Lower leg skin (tissue), 3 donors: ENCODE measurements around the gene TAF11L7.
"Not testable (repeated sequence)": the region's sequence is repeated elsewhere in the genome, so short reads cannot be mapped to it uniquely, and the experiment has no call there.

Experiments
- POLR2A ChIP-seq, 2 donors: fragments of 450-650 bp; IDR thresholded peaks; one replicate each; pipeline ENCODE4 v1.6.1; 2016 to 2017; ENCODE audit warnings: antibody characterized with exemption in 2 of 2, mild to moderate bottlenecking in 1 of 2, moderate library complexity in 1 of 2
- TF ChIP-seq, protein P1 (sequence below), 3 donors: fragments of 450-650 bp; IDR thresholded peaks; one replicate each; pipeline ENCODE4 v1.5.1; 2016; ENCODE audit warnings: antibody characterized with exemption in 3 of 3, mild to moderate bottlenecking in 3 of 3, moderate library complexity in 2 of 3

GRCh38 chr5:17597728-17598127 is 12.2 kb upstream of the TAF11L7 start, which contains the start of gene TAF11L10:
- TF ChIP-seq, protein P1, sequence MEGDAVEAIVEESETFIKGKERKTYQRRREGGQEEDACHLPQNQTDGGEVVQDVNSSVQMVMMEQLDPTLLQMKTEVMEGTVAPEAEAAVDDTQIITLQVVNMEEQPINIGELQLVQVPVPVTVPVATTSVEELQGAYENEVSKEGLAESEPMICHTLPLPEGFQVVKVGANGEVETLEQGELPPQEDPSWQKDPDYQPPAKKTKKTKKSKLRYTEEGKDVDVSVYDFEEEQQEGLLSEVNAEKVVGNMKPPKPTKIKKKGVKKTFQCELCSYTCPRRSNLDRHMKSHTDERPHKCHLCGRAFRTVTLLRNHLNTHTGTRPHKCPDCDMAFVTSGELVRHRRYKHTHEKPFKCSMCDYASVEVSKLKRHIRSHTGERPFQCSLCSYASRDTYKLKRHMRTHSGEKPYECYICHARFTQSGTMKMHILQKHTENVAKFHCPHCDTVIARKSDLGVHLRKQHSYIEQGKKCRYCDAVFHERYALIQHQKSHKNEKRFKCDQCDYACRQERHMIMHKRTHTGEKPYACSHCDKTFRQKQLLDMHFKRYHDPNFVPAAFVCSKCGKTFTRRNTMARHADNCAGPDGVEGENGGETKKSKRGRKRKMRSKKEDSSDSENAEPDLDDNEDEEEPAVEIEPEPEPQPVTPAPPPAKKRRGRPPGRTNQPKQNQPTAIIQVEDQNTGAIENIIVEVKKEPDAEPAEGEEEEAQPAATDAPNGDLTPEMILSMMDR (IDR thresholded peaks at IDR 0.05) = not testable (repeated sequence)
- TF ChIP-seq POLR2A (IDR thresholded peaks at IDR 0.05) = not testable (repeated sequence)
